HG03457 (cell line): ENCODE data around the gene GPATCH8.

Source experiments
- ATAC-seq: cut with Tn5 transposase; IDR thresholded peaks from one replicate; pipeline ENCODE4 v1.9.1; 2021; ENCODE audit warnings: moderate number of reproducible peaks; ENCODE audit not compliant: unreplicated experiment

The GPATCH8 gene

DNA sequence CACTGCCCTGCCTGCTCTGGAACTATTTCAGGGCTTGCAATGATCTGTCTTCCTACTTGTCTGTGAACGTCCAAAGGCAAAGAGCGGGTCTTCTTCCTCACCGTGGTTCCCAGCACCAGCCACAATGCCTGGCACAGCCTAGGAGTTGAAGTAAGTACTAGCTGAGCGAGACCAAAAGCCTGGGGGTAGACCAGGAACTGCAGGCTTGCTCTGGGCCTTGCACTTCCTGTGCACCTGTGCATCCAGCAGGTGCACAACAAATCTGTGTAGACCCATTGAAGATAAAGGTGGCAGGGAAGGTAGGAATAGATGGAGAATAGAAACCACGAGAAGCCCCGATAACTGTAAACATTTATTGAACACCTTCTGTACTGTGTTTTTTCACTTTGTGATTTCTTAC lies 144.2 kb downstream of the GPATCH8 start:
- no peak for ATAC-seq

DNA sequence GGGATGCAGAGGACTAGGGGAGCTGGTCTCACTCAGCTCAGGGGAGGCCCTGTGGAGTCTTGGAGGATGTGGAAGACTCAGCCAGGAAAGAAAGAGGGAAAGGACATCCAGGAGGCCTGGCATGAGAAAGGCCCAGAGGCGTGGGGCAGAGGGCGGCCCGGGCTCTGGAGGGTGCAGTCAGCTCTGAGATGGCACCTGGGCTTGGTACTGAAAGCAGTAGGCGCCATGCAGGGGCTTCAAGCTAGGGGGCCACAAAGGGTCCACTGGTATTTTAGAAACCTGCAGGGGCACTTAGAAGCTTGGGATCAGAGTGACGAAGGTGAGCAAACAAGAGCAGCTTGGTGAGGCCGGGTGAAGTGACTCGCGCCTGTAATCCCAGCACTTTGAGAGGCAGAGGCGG lies 145.1 kb downstream of the GPATCH8 start:
- no peak for ATAC-seq

DNA sequence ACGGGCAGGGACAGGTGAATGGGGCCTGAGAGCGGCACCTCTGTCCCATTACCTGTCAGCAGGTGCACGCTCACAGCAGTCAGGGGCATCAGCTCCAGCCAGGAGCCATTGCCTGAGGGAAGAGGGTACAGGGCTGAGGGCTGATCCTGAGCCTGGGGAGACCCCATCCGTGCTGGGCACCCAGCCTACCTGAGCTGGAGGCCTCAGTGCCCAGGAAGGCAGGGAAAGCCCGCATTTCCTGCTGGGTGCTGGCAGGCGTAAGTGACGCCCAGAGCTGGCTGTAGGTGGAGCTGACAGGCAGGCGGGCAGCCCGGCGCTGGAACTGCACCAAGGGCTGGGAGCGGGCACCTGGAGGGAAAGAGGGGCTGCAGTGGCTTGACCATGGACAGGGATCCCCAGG lies 147.0 kb downstream of the GPATCH8 start:
- ATAC-seq: no peak

DNA sequence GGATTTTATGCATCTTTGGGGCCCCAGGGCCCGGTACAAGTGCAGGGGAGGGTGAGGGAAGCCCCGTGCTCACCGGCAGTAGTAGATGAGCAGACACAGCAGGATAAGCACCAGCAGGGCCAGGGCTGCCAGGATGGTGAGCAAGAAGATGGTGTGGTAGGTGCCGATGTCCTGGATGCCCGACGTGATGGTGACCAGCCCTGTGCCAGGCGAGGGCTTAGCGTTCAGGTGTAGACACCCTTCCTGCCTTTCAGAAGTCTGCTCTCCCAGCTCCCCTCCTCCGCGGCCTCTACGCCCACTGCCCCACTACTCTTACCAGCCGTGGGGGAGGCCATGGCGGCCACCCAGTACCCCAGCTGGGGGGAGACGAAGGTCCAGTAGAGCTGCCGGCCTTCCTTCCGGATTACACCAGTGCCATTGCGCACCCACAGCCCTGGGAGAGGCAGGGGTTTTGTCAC lies 147.5 kb downstream of the GPATCH8 start:
- ATAC-seq: no peak

DNA sequence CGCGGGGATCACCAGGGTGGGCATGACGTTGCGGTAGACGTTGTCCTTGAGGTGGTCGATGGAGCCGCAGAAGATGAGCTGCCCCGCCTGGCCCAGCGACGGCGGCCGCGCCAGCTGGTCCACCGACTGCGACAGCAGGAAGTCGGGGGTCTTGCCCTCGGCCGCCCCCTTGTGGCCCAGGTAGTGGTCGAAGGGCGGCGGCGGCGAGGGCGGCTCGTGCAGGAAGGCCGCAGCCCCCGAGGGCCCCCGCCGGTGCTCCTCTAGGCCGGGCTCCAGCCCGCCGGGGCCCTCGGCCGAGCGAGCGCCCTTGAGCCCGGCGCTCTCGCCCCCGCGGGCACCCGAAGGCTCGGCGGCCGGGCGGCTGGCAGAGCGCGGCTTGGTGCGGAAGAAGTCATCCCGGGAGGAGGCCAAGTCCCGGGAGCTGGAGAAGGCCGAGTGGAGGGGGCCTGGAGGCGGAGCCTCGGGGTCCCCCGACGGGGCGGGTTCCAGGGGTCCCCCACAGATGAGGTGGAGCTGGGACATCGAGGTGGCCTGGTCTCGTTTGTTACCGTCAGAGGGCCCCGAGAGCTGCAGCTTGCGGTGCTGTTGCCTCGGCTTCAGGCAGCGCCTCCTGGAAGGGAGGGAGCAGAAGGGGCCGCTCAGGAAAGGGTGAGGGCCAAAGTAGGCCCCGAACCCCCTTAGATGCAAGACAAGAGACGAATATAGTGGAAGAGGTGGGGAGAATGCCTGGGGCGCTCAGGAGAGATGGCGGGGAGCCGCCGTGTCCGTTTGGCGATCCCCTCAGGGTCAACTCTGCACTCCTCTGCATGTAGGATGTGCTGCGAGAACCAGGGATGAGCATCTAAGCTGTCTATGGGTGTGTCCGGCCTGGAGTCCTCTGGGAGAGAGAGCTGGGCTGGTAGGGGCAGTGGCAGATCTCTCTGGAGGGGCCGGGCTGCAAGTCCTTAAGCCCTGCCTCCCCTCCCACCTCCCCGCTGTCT lies 148.3 kb downstream of the GPATCH8 start:
- ATAC-seq: no peak

DNA sequence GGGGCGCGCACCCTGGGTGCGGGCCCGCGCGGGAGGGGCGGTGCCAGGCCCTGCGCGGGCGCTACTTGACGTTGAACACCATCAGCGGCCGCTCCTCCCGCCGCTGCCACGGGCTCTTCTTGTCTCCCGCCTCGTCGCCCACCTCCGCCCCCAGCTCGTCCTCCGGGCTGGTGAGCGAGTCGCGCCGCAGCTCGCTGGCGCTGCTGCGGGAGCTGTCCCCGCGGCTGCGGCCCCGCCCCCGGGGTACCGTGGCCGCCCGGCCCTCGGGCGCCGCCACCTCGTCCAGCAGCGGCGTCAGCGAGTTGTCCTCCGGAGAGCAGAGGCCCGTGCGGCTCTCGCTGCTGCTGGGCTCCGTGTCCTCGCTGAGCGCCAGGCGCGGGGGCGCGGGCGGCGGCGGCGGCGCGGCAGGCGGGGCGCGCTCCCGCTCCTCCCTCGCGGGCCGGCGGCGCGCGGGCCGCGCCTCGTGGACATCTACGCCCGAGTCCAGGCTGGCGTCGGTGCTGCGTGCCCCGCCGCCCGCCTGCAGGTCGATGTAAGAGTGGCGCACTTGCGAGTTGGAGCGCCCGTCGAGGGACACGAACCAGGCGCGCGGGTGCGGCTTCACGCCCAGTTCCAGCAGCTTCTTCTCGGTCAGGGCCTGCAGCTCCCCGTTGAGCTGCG lies 149.4 kb downstream of the GPATCH8 start:
- no peak for ATAC-seq

DNA sequence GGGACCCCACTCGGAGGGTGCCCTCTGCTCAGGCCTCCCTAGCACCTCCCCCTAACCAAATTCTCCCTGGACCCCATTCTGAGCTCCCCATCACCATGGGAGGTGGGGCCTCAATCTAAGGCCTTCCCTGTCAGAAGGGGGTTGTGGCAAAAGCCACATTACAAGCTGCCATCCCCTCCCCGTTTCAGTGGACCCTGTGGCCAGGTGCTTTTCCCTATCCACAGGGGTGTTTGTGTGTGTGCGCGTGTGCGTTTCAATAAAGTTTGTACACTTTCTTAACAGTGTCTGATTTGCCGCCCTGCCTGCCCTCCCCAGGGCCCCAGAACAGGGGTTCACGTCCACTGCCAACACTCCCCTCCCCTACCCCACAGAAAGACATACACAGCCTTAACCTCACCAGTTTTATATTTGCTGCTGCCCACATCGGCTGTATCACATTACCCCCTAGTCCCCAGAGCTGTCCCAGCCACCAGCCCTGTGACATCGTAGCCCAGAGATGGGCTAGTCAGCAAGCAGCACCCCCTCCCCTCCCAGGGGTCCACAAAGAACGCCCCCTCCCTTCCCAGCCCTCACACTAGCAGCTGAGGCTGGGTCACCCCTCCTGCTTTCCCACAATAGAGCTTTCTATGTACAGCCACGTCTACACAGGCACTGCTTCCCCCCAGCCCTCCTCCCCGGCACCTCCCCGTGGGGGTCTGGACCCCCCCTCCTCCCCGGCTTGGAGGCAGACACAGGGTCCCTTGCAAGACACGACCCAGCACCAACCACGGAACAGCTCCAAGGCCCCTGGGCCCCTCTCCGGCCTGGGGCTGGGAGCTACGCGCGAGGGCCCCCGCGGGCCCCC lies 150.2 kb downstream of the GPATCH8 start:
- ATAC-seq: no peak

DNA sequence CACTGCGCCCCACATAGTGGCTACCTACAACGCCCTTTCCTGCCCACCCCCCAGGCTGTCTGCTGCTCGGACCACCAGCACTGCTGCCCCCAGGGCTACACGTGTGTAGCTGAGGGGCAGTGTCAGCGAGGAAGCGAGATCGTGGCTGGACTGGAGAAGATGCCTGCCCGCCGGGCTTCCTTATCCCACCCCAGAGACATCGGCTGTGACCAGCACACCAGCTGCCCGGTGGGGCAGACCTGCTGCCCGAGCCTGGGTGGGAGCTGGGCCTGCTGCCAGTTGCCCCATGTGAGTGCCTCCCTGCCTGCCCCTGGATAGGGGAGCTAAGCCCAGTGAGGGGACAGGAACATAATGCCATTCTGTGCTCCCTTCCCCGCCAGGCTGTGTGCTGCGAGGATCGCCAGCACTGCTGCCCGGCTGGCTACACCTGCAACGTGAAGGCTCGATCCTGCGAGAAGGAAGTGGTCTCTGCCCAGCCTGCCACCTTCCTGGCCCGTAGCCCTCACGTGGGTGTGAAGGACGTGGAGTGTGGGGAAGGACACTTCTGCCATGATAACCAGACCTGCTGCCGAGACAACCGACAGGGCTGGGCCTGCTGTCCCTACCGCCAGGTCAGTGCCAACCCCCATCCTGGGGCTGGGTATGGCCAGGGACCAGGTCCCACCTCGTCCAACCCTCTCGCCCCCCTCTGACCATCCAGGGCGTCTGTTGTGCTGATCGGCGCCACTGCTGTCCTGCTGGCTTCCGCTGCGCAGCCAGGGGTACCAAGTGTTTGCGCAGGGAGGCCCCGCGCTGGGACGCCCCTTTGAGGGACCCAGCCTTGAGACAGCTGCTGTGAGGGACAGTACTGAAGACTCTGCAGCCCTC lies 151.0 kb downstream of the GPATCH8 start:
- ATAC-seq: no peak

DNA sequence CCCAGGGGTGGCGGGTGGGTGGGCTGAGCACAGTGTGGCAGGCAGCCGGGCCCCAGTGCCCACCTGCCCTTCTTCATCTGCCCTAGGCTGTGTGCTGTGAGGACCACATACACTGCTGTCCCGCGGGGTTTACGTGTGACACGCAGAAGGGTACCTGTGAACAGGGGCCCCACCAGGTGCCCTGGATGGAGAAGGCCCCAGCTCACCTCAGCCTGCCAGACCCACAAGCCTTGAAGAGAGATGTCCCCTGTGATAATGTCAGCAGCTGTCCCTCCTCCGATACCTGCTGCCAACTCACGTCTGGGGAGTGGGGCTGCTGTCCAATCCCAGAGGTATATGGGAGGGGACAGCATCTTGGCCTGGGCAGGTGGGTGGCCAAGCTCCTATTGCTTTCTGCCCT lies 151.7 kb downstream of the GPATCH8 start:
- no peak for ATAC-seq

DNA sequence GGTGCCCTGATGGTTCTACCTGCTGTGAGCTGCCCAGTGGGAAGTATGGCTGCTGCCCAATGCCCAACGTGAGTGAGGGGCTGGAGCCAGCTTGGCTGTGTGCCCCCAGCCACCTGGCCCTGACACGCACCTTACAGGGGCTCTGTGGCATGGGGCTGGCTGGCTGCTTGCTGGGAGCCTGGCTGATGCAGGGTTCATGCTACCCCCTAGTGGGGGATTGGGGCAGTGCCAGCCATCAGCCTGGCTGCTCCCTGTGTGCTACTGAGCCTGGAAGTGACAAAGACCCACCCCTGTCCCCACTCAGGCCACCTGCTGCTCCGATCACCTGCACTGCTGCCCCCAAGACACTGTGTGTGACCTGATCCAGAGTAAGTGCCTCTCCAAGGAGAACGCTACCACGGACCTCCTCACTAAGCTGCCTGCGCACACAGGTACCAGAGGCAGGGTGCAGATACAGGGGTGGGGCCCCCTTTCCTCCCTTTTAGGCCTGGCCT lies 152.4 kb downstream of the GPATCH8 start:
- ATAC-seq: no peak

DNA sequence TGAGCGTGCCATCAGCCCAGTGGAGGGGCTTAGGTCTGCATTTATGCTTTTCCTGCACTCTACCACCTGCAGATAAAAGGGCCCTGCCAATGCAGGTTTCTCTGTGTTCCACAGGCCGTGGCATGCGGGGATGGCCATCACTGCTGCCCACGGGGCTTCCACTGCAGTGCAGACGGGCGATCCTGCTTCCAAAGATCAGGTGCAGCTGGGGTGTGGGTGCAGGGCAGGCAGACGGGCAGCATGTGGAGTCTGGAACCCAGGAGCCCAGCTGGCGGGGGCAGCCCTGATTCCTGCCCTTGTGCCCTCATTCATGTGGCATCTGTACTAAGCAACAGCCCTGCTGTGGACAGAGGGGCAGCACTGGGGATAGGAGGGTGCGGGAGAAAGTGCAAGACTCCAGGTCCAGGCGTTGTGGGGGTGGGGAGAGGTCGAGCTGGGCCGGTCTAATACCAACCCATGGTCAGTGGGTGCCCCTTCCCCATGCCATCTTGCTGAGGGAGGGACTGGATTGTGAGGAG lies 153.6 kb downstream of the GPATCH8 start:
- no peak for ATAC-seq

DNA sequence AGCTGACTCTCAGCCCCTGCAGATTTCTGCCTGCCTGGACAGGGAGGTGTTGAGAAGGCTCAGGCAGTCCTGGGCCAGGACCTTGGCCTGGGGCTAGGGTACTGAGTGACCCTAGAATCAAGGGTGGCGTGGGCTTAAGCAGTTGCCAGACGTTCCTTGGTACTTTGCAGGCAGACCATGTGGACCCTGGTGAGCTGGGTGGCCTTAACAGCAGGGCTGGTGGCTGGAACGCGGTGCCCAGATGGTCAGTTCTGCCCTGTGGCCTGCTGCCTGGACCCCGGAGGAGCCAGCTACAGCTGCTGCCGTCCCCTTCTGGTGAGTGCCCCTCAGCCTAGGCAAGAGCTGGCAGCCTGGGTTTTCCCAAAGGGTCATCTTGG lies 154.2 kb downstream of the GPATCH8 start:
- ATAC-seq: no peak

DNA sequence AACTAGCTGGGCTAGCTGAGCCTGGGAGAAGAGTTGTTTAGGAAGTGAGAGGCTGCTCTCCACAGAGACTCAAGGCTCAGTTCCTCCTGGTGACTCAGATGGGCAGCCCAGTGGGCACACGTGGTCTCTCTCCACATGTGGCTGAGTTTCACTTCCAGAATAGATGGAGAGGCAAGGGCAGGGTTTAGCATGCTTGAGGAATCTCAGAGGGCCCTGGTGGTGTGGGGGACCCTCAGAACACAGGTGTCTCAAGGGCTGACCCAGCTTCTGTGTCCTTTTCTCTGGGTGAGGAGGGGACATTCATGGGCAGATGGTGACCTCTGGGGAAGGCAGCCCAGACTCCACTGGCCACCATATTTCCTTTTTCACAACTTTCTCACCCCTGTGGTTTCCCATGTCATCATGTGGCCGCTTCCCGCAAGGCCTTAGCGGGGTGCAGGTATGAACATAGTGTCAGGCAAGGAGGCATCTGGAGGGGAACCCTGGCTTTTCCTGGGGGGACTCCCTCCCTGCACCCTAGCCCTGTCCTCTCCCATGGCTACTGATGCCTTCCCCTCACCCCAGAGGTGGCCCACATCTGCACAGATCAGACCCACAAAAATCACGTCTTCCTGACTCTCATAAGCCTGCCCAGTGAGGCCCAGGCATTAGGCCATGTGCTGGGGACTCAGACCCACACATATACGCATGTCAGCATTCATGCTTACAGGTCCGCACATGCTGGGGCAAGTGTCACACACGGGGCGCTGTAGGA lies 154.8 kb downstream of the GPATCH8 start:
- ATAC-seq: no peak
